NCI-H1105 (cell line): ENCODE data around the gene ACVRL1.

Source experiments
- DNase-seq: peaks from one replicate; lab custom pipeline; 2025; lab: John Stamatoyannopoulos, UW

Gene ACVRL1

GRCh38 chr12:51917041-51917590 lies 9.8 kb downstream of the ACVRL1 start:
- DNase-seq, result no peak

GRCh38 chr12:51917746-51918453 lies 10.6 kb downstream of the ACVRL1 start:
- no peak for DNase-seq

GRCh38 chr12:51920046-51920445 lies 12.7 kb downstream of the ACVRL1 start:
- DNase-seq, result no peak

- DNase-seq, result no peak
Observed at GRCh38 chr12:51921017-51921725, 13.9 kb downstream of the ACVRL1 start.

- no peak for DNase-seq
Observed at GRCh38 chr12:51922146-51922545, 14.8 kb downstream of the ACVRL1 start.

- DNase-seq, result no peak
Observed at GRCh38 chr12:51922762-51923505, 15.6 kb downstream of the ACVRL1 start.

- no peak for DNase-seq
Observed at GRCh38 chr12:51923506-51924365, 16.4 kb downstream of the ACVRL1 start.

- DNase-seq, result no peak
Observed at GRCh38 chr12:51924551-51925319, 17.4 kb downstream of the ACVRL1 start.

- DNase-seq, result no peak
Observed at GRCh38 chr12:51925346-51926063, 18.2 kb downstream of the ACVRL1 start.

- no peak for DNase-seq
Observed at GRCh38 chr12:51926064-51926632, 18.8 kb downstream of the ACVRL1 start.

- no peak for DNase-seq
Observed at GRCh38 chr12:51926718-51927117, 19.4 kb downstream of the ACVRL1 start.

GRCh38 chr12:51932218-51933076 lies 25.1 kb downstream of the ACVRL1 start:
- no peak for DNase-seq

GRCh38 chr12:51934080-51934479 lies 26.8 kb downstream of the ACVRL1 start:
- DNase-seq, result no peak

- DNase-seq, result no peak
Observed at GRCh38 chr12:51937926-51938325, 30.6 kb downstream of the ACVRL1 start.

GRCh38 chr12:51938726-51939125 lies 31.4 kb downstream of the ACVRL1 start:
- no peak for DNase-seq

GRCh38 chr12:51941011-51941581 lies 33.8 kb downstream of the ACVRL1 start:
- DNase-seq, result peak; percentile 50

- no peak for DNase-seq
Observed at GRCh38 chr12:51941604-51942003, 34.3 kb downstream of the ACVRL1 start.

GRCh38 chr12:51942056-51942455 lies 34.8 kb downstream of the ACVRL1 start:
- no peak for DNase-seq
